ENCODE data around the gene DHX35. TPM values are rescaled to one million over a fixed set of nuclear protein-coding genes. Genes with fewer than 3 reads are reported as not detected.

DHX35 gene
- total and polyA plus RNA-seq, 10 of the 15 experiments (the other 5 are each of a cell fraction or from before 2014, with no cell fraction given), result 4.3 to 21.6 (median 14.9) TPM

DNA sequence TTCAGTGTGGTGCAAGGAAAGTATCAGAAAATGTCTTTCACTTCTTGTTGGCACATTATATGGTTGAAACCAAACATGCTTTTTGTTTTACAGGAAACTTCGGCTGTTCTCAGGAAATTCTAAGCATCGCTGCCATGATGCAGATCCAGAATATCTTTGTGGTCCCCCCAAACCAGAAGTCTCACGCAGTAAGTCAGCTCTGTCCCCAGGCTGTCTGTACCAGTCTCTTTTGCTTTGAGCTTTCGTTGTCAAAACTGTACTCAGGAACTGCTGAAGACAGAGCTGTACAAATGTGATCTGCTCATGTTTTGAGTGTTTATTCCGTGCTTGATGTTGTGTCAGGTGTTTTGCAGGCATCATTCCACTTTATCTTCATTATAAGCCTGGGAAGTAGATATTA, 59.6 kb downstream of the DHX35 start (continued):
- TF ChIP-seq, protein P1, sequence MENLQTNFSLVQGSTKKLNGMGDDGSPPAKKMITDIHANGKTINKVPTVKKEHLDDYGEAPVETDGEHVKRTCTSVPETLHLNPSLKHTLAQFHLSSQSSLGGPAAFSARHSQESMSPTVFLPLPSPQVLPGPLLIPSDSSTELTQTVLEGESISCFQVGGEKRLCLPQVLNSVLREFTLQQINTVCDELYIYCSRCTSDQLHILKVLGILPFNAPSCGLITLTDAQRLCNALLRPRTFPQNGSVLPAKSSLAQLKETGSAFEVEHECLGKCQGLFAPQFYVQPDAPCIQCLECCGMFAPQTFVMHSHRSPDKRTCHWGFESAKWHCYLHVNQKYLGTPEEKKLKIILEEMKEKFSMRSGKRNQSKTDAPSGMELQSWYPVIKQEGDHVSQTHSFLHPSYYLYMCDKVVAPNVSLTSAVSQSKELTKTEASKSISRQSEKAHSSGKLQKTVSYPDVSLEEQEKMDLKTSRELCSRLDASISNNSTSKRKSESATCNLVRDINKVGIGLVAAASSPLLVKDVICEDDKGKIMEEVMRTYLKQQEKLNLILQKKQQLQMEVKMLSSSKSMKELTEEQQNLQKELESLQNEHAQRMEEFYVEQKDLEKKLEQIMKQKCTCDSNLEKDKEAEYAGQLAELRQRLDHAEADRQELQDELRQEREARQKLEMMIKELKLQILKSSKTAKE (IDR thresholded peaks at IDR 0.05; ENCODE audit: low read depth, poor library complexity, severe bottlenecking), result peak; percentile 34
- TF ChIP-seq NBN (IDR thresholded peaks at IDR 0.05) (no peak), CREM (IDR thresholded peaks at IDR 0.05; ENCODE audit: low read depth) (peak; percentile 51; the same call in 1 of the 2 replicates), CBFB (IDR thresholded peaks at IDR 0.05; ENCODE audit: low read depth) (no peak), ZNF622 (IDR thresholded peaks at IDR 0.05) (no peak), IRF4 (IDR thresholded peaks at IDR 0.05; ENCODE audit: low read depth, low read length) (peak; percentile 64), SREBF1 (IDR thresholded peaks at IDR 0.05; ENCODE audit: low read length) (no peak), RAD21 (IDR thresholded peaks at IDR 0.05; ENCODE audit: insufficient read depth, low read depth, low read length) (no peak), HDAC2 (IDR thresholded peaks at IDR 0.05) (no peak)
- TF ChIP-seq, protein P2, sequence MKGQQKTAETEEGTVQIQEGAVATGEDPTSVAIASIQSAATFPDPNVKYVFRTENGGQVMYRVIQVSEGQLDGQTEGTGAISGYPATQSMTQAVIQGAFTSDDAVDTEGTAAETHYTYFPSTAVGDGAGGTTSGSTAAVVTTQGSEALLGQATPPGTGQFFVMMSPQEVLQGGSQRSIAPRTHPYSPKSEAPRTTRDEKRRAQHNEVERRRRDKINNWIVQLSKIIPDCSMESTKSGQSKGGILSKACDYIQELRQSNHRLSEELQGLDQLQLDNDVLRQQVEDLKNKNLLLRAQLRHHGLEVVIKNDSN (IDR thresholded peaks at IDR 0.05; ENCODE audit: borderline replicate concordance, extremely low read length, insufficient read depth, low read depth, low read length), result no peak
- TF ChIP-seq, protein P3, sequence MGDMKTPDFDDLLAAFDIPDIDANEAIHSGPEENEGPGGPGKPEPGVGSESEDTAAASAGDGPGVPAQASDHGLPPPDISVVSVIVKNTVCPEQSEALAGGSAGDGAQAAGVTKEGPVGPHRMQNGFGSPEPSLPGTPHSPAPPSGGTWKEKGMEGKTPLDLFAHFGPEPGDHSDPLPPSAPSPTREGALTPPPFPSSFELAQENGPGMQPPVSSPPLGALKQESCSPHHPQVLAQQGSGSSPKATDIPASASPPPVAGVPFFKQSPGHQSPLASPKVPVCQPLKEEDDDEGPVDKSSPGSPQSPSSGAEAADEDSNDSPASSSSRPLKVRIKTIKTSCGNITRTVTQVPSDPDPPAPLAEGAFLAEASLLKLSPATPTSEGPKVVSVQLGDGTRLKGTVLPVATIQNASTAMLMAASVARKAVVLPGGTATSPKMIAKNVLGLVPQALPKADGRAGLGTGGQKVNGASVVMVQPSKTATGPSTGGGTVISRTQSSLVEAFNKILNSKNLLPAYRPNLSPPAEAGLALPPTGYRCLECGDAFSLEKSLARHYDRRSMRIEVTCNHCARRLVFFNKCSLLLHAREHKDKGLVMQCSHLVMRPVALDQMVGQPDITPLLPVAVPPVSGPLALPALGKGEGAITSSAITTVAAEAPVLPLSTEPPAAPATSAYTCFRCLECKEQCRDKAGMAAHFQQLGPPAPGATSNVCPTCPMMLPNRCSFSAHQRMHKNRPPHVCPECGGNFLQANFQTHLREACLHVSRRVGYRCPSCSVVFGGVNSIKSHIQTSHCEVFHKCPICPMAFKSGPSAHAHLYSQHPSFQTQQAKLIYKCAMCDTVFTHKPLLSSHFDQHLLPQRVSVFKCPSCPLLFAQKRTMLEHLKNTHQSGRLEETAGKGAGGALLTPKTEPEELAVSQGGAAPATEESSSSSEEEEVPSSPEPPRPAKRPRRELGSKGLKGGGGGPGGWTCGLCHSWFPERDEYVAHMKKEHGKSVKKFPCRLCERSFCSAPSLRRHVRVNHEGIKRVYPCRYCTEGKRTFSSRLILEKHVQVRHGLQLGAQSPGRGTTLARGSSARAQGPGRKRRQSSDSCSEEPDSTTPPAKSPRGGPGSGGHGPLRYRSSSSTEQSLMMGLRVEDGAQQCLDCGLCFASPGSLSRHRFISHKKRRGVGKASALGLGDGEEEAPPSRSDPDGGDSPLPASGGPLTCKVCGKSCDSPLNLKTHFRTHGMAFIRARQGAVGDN (IDR thresholded peaks at IDR 0.05), result 0 out of 2 replicates have a peak, but pooled peaks have one; percentile 18
- TF ChIP-seq, protein P4, sequence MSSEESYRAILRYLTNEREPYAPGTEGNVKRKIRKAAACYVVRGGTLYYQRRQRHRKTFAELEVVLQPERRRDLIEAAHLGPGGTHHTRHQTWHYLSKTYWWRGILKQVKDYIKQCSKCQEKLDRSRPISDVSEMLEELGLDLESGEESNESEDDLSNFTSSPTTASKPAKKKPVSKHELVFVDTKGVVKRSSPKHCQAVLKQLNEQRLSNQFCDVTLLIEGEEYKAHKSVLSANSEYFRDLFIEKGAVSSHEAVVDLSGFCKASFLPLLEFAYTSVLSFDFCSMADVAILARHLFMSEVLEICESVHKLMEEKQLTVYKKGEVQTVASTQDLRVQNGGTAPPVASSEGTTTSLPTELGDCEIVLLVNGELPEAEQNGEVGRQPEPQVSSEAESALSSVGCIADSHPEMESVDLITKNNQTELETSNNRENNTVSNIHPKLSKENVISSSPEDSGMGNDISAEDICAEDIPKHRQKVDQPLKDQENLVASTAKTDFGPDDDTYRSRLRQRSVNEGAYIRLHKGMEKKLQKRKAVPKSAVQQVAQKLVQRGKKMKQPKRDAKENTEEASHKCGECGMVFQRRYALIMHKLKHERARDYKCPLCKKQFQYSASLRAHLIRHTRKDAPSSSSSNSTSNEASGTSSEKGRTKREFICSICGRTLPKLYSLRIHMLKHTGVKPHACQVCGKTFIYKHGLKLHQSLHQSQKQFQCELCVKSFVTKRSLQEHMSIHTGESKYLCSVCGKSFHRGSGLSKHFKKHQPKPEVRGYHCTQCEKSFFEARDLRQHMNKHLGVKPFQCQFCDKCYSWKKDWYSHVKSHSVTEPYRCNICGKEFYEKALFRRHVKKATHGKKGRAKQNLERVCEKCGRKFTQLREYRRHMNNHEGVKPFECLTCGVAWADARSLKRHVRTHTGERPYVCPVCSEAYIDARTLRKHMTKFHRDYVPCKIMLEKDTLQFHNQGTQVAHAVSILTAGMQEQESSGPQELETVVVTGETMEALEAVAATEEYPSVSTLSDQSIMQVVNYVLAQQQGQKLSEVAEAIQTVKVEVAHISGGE (CRISPR knock-in tag; IDR thresholded peaks at IDR 0.05), result no peak
- TF ChIP-seq, protein P5, sequence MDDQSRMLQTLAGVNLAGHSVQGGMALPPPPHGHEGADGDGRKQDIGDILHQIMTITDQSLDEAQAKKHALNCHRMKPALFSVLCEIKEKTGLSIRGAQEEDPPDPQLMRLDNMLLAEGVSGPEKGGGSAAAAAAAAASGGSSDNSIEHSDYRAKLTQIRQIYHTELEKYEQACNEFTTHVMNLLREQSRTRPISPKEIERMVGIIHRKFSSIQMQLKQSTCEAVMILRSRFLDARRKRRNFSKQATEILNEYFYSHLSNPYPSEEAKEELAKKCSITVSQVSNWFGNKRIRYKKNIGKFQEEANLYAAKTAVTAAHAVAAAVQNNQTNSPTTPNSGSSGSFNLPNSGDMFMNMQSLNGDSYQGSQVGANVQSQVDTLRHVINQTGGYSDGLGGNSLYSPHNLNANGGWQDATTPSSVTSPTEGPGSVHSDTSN (IDR thresholded peaks at IDR 0.05; ENCODE audit: insufficient replicate concordance, low read depth, low read length), result no peak
